ENCODE data around the gene CSK.

GRCh38 chr15:74831813-74832495, 50.1 kb downstream of the CSK start:
- TF ChIP-seq JUNB (IDR thresholded peaks at IDR 0.05), result no peak
- no peak for TF ChIP-seq RAD21 (conservative IDR thresholded peaks at IDR 0.05 in 1 of 2, IDR thresholded peaks at IDR 0.05 in 1 of 2)
- TF ChIP-seq SMC3 (IDR thresholded peaks at IDR 0.05), result no peak
- no peak for TF ChIP-seq CTCF (IDR thresholded peaks at IDR 0.05)
- no peak for TF ChIP-seq RNF2 (IDR thresholded peaks at IDR 0.05; ENCODE audit: borderline replicate concordance, low read depth)
- no peak for TF ChIP-seq POLR2A (IDR thresholded peaks at IDR 0.05; ENCODE audit: low read length)
- TF ChIP-seq CHD2 (IDR thresholded peaks at IDR 0.05; ENCODE audit: low read length, partially characterized antibody), result no peak
- TF ChIP-seq SREBF2 (IDR thresholded peaks at IDR 0.05), result no peak
